Ovary (tissue), 9 donors: ENCODE results near the gene SOAT2. TPM values are rescaled to one million over a fixed set of nuclear protein-coding genes. Genes with fewer than 3 reads are reported as not detected.

Source experiments
- DNase-seq, 5 donors: peaks; one replicate each; pipeline ENCODE4 v3.0.0-alpha.2; 2019 to 2020
- H3K27ac ChIP-seq, 2 donors: fragments of 200-600 bp; one replicate each; pipeline versions ENCODE4 v1.5.1 to v1.8.0; 2019 to 2022
- H3K27me3 ChIP-seq: fragments of 200-600 bp; one replicate; pipeline ENCODE4 v1.8.0; 2022
- H3K36me3 ChIP-seq: fragments of 200-600 bp; sonication (generic); one replicate; pipeline ENCODE4 v1.5.1; 2019
- H3K4me1 ChIP-seq: one replicate; pipeline ENCODE4 v1.8.1; 2013; ENCODE audit warnings: mild to moderate bottlenecking, moderate library complexity; ENCODE audit not compliant: insufficient read depth
- H3K4me3 ChIP-seq: fragments of 200-600 bp; sonication (generic); one replicate; pipeline ENCODE4 v1.5.1; 2017
- H3K9me3 ChIP-seq, 2 donors: fragments of 200-600 bp in 1 of 2; sonication (generic) in 1 of 2; one replicate each; pipeline versions ENCODE4 v1.5.1 to v1.8.1; 2013 to 2019; ENCODE audit warnings: mild to moderate bottlenecking in 1 of 2, moderate library complexity in 1 of 2
- EP300 ChIP-seq: sonication (generic); formaldehyde crosslinking; IDR thresholded peaks from one replicate; pipeline ENCODE4 v1.6.1; 2017; ENCODE audit warnings: antibody characterized with exemption
- POLR2A ChIP-seq: fragments of 450-650 bp; IDR thresholded peaks from one replicate; pipeline ENCODE4 v1.6.1; 2017; ENCODE audit warnings: antibody characterized with exemption, mild to moderate bottlenecking, moderate library complexity
- WGBS, 3 donors: extraction: QIAGEN DNeasy Blood & Tissue Kit in 1 of 3; methylation state at CpG; one replicate each; pipeline versions ENCODE4 v1.1.5 to v1.1.7; 2013 to 2017; 5-methylcytosine and 5-hydroxymethylcytosine counted together
- intact Hi-C, 4 donors: fragments of 100-400 bp; cut with DNase I; formaldehyde crosslinking; loops; one replicate each; pipeline versions ENCODE4 v1.11.0 to v1.15.1; 2022 to 2023
- polyA plus RNA-seq, 2 donors: library from polyadenylated mRNA; stranded (reverse); fragments of 200-250 nt in 1 of 2; fragments of 350-450 nt in 1 of 2; fragmentation: Illumina TruSeq in 1 of 2; extraction: RNeasy Lipid Tissue Mini Kit (QIAGEN cat#74804) in 1 of 2; gene quantifications; one replicate each; pipeline ENCODE4 v1.2.3, GENCODE V29; 2013 to 2014
- total RNA-seq, 7 donors: library from RNA; depleted of rRNA in 2 of 7; stranded (reverse); fragments of >200 nt in 2 of 7; fragmentation: NEBNext Ultra II Directional in 3 of 7; extraction: Animal tissue kit (Norgen Biotek cat#: 25700) in 3 of 7; gene quantifications; one replicate each; pipeline versions ENCODE4 v1.1.0 to v1.2.4, GENCODE V29; 2016 to 2023
- TF ChIP-seq, protein P1 (sequence below), 3 donors: fragments of 450-650 bp in 2 of 3; fragments of 200-600 bp in 1 of 3; IDR thresholded peaks; one replicate each; pipeline versions ENCODE4 v1.5.1 to v1.8.0; 2016 to 2022; ENCODE audit warnings: antibody characterized with exemption in 3 of 3, mild to moderate bottlenecking in 1 of 3
- donor health status: DM: no; HTN: no; CAD: no; lungs with moderate emphysema.
- donor health status: DM: no; HTN: no; CAD: no.
- donor health status: Bipolar disorder and iron deficiency.
- donor health status: DM: yes; HTN: yes; CAD: no.
- donor health status: DM: no; HTN: no; CAD: no.
- donor health status: DM: yes; HTN: yes; CAD: no.

The SOAT2 gene
- total and polyA plus RNA-seq, 9 donors = 0.07 to 0.72 (median 0.28) TPM; not detected in 4

DNA sequence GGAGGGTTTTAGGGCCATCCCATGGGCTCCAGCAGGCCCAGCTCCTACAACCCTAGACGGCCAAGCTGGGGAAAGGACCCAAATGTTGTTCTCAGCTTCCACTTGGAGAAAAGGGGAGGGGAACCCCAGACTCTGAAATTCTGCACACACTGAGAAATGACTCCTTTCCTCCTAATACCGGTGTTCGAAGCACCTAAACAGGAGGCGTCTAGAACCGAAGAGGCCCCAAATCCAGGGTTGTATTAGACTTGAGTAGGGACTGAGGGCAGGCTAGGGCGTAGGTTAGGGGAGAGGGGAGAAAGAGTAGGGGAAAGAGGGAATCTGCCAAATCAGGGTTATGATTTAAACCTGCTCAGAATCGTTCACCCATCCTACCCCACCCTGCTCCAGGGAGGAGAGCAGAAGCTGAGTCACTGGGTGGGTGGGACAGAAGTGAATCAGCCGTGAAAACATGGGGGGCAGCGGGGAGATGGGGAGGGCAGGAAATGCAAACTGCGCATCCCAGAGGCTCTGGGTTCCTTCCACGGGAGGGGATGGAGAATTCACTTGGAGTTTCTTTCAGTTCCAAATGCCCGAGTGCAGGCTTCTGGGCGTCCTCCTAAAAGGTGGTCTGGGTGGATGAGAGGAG lies 4.8 kb upstream of the SOAT2 start:
- no peaks in the 10 kb centered on the region for H3K9me3 ChIP-seq
- peak overlapping the region; percentile 59 to 75 for H3K27ac ChIP-seq
- 14 to 25% (median 22%) methylated on average over 13 of the region's 13 CpGs for WGBS, 3 donors
- H3K4me3 ChIP-seq = peak overlapping the region; percentile 51
- H3K27me3 ChIP-seq = no peaks in the 10 kb centered on the region
- H3K36me3 ChIP-seq = no peaks in the 10 kb centered on the region
- peak; percentile 58 to 79 (median 65) for DNase-seq
- no peak for TF ChIP-seq POLR2A
- TF ChIP-seq, protein P1, sequence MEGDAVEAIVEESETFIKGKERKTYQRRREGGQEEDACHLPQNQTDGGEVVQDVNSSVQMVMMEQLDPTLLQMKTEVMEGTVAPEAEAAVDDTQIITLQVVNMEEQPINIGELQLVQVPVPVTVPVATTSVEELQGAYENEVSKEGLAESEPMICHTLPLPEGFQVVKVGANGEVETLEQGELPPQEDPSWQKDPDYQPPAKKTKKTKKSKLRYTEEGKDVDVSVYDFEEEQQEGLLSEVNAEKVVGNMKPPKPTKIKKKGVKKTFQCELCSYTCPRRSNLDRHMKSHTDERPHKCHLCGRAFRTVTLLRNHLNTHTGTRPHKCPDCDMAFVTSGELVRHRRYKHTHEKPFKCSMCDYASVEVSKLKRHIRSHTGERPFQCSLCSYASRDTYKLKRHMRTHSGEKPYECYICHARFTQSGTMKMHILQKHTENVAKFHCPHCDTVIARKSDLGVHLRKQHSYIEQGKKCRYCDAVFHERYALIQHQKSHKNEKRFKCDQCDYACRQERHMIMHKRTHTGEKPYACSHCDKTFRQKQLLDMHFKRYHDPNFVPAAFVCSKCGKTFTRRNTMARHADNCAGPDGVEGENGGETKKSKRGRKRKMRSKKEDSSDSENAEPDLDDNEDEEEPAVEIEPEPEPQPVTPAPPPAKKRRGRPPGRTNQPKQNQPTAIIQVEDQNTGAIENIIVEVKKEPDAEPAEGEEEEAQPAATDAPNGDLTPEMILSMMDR (IDR thresholded peaks at IDR 0.05) = no peak
- no peak for TF ChIP-seq EP300
- peaks cover 14% of the 10 kb centered on the region for H3K4me1 ChIP-seq
- intact Hi-C loops = loop anchor here in 3 of 4 donors (2.0 kb wide), 1 partner anchor 32 kb away; no protein-coding TSS in a partner anchor

DNA sequence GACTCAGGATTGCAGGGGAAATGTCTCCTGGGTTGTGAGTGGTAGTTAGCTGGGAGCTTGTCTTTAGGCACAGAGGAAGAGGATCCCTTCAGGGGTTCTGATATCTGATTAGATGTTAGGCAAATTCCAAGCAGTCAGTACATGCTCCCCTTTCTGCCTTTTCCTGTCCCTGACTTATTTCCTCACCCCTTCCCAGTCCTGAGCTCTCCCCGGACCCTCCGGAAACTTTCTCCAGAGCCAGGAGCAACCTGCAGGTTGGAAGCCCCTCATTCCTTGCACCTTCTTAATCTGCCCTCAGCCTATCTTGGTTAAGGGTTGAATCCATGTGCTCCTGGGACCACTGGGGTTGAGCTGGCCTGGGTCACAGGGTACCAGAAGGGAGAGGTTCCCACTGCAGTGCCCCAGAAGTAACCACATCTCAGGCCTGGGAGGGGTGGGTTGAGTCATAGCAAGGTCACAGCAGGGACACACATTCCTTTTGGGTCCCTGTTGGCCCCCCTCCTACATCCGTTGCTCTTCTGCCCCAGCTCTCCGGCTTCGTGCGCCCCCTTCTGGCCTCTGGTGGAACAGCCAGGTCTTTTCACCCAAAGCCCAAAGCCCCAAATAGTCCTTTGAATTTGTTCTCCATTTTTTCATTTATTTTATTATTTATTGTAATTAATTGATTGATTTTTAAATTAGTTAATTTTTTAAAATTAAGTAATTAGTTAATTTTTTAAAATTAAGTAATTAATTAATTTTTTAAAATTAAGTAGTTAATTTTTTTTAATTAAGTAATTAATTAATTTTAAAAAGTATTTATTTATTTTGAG lies 4.0 kb upstream of the SOAT2 start:
- intact Hi-C loops = loop anchor here (1.0 to 2.0 kb wide), 2 partner anchors 31 to 32 kb away; no protein-coding TSS in a partner anchor
- 10 to 16% (median 10%) methylated on average over 6 of the region's 6 CpGs for WGBS, 3 donors
- TF ChIP-seq, protein P1 (IDR thresholded peaks at IDR 0.05) = peak; percentile 90 to 96 (median 93)
- no peak for TF ChIP-seq POLR2A
- peak; percentile 26 for TF ChIP-seq EP300
- Histone ChIP-seq H3K9me3 (no peaks in the 10 kb centered on the region), H3K4me3 (peak overlapping the region; percentile 51), H3K36me3 (no peaks in the 10 kb centered on the region), H3K27me3 (no peaks in the 10 kb centered on the region), H3K4me1 (peaks cover 14% of the 10 kb centered on the region), H3K27ac (peak overlapping the region; percentile 59 to 75)
- peak; percentile 93 to 97 (median 95) for DNase-seq

DNA sequence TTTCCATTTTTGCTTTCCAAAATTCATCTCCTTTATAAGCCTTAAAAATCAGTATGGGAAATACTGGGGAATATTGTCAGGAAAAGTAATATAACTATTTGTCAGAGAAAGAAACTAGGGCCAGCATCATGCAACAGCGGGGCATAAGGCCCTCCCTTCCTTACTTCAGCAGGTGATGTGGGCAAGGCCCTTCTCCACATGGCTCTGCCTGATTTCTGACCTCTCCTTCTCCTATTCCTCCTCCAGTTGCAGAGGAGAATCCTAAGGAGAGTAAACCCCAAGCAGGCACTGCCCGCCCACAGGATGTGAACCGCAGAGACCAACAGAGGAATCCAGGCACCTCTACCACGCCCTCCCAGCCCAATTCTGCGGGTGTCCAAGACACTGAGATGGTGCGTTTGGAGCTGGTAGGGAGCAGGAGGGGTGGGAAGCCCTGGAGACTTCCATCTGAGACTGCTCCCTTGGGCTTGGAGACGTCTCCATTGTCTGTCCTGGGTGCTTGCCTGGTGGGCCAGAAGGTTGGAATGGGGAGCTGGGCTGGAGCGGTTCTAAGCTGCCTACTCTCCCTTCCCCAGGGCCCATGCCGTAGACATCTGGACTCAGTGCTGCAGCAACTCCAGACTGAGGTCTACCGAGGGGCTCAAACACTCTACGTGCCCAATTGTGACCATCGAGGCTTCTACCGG lies 2.7 kb upstream of the SOAT2 start:
- no peak overlapping the region for H3K4me3 ChIP-seq
- peaks cover 12% of the 10 kb centered on the region for H3K4me1 ChIP-seq

DNA sequence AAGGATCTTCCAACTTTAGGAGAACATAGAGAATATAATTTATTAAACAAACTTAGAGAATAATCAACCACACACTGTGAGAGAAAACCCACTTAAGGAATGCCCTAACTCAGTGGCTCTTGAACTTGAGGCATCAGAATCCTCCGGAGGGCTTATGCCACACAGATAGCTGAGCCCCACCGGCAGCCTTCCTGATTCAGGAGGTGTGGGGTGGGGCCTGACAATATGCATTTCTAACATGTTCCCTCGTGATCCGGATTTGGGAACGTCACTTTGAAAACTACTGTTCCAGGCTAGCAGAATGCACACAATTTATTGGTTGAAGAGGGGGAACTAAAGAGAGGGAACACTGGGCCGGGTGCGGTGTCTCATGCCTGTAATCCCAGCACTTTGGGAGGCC lies 2.0 kb upstream of the SOAT2 start:
- DNase-seq = peak in 1 of 5 donors; percentile 10
- intact Hi-C loops = no loop called here
- no peaks in the 10 kb centered on the region for H3K27me3 ChIP-seq
- H3K4me3 ChIP-seq = no peak overlapping the region
- H3K9me3 ChIP-seq = no peaks in the 10 kb centered on the region
- no peak for TF ChIP-seq POLR2A
- H3K36me3 ChIP-seq = no peaks in the 10 kb centered on the region
- H3K4me1 ChIP-seq = peaks cover 9% of the 10 kb centered on the region
- WGBS, 3 donors = 85% methylated on average over 7 of the region's 7 CpGs
- no peak overlapping the region for H3K27ac ChIP-seq

More for the DNA sequence above, 2.7 kb upstream of the SOAT2 start:
- Histone ChIP-seq H3K9me3 (no peaks in the 10 kb centered on the region), H3K27me3 (no peaks in the 10 kb centered on the region), H3K36me3 (no peaks in the 10 kb centered on the region), H3K27ac (no peak overlapping the region)
- DNase-seq = peak in 1 of 5 donors; percentile 34
- TF ChIP-seq EP300 (no peak), POLR2A (no peak)
- TF ChIP-seq, protein P1 (IDR thresholded peaks at IDR 0.05) = no peak
- 79 to 86% (median 85%) methylated on average over 13 of the region's 13 CpGs for WGBS, 3 donors
- intact Hi-C loops = no loop called here
